Activated CD4-positive, alpha-beta T cell treated with anti-CD3 and anti-CD28 coated beads, Interleukin-2, amount 50 U/mL, for 4 hours (primary cell): Measurements from ENCODE around the gene INTS1.

Experiments used
- DNase-seq, 2 experiments: peaks; one replicate each; pipeline ENCODE4 v3.0.0-alpha.2; 2020

The INTS1 gene

DNA sequence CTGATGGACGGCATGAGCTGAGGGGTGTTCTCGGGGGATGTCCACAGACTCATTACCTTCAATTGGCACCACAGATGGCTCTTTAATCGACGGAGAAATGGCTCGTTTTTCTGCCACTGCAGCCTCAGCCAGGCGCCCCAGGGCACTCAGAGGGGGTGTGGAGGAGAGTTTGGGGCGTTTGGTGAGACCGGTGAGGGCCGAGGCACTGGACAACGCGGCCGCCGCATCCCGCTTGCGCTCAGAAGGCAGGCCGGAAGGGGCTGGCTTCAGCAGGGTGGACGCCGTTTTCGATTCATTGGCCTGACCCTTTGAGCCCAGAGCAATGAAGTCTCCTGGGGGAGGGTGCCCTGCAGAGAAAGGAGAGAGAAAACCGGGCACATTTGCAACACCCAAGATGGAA is 1.3 kb downstream of the INTS1 start:
- DNase-seq: no peak

DNA sequence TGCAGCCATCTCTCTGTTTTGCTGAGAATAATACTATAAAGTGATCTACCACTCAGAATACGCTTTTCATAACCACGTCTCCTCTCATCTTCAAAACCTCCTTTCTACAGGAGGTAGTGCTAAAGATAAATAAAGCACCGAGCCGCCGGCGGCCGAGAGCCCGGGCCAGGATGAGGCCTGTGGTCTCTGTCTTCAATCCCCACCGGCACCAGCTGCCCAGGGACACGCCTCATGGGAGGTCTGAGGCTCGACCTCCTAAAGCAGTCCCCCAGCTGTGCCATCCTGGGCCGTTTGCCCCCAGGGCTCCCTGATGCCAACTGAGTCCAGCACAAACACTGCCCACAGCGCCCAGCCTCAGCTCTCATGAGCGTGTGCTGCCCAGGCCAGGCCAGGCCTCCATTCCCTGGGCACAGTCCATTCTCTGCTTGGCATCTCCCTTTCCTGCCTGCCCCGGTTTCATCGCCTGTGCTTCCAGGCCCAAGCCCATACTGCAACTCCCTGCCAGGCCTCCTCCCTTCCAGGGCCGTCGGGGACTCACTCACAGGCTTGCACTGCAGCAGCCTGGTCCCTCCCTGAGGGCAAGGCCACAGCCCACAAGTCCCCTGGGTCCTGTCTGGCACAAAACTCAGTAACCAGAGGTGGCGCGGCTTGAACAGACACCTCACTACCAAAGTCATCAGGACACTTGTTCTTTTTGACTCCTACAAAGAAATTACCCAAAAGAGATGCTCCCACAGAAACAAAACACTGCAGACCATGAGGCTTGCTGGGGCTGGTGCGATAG is 2.5 kb downstream of the INTS1 start:
- no peak for DNase-seq

DNA sequence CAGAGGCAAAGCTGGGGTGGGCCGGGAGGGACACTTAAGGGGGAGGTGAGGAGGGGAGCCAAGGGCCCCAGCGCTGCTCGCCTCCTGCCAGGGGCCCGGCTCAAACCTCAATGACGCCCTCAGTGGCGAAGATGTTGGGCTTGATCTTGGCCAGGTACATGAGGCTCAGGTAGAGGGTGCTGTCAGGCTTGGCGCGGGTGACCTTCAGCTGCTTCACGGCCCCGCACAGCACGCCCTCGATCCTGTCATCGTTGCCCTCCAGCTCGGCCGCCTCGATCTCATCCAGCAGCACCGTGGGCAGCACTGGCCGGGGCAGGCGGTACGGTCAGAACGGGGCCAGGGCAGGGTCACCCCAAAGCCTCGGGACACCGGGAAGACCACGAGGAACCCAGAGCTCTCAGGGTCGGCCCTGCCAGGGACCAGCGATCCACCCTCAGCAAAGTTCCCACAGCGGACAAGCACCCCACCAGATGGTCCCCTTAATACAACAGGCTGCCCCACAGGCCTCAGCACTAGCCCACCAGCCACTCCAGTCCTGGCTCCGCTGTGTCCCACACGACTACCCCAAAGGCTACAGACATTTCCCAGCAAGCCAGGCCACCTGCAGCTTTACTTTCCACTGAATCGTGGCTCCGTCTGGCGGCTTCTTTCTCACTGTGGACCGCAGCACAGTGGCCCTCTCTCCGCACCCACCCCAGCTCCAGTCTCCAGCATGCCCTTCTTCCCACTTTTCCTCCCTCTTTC is 4.0 kb downstream of the INTS1 start:
- no peak for DNase-seq

DNA sequence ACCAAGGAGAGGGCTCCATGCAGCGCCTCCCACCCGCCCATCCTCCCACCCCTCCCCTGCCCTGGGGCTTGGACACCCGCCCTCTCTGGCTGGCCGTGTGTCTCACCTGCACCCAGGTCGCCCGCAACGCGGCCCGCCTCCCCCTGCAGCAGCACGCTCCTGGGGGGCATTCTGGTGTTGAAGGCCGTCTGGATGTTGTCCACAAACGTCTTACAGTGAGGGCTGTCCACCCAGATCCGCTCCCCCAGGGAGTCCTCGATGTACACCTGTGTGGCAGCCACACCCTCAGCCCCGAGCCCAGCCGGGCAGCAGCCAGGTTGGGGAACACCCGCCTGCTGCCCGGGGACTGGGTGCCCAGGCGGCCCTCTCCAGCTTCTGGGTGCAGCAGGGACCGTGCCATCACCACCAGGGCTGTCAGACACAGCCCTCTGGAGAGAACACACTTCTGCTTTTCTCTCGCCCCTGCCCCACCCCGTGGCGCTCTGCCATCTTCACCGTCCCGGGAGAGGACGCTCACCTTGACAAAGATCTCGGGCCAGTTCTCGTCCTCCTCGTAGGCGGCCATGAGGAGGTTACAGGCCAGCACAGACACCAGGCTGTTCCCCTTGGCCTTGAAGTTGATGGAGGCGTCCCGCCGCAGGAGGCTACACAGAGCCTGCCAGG is 4.7 kb downstream of the INTS1 start:
- no peak for DNase-seq

DNA sequence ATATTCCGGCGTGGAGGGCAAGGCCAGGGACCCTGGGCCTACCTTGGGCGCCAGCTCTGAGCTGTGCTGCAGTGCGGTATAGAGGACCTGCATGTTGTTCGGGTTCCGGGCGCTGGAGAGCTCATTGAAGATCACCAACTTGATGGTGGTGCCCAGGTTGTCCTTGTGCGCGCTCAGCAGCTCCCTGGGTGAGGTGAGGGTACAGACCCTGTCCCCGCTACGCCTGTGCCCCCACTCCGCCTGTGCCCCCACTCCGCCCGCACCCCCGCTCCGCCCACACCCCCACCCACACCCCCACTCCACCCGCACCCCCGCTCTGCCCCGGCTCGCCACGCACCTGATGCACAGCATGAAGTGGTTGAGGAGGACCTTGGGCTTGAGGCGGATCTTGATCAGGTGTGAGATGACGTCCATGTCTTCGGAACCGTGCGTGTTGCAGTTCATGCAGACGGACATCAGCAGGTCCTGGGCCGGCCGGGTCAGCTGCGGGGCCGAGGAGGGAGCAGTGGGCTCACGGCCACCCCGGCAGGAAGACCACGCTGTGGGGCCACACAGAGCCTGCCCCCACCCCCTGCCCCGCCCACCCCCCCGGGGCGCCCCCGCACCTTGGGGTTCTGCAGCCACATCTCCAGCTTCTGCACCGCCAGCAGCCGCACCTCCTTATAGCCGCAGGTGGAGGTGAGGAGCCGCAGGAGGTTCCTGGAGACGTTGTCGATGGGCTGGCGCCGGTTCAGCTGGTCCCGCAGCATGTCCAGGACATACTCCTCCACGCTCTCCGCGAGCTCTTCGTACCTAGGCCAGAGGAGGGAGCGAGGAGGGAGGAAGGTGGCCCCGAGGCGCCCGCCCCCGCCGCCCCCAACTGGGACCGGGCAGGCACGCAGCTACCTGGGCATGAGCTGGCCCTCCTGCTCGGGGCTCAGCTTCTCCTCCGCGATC is 5.6 kb downstream of the INTS1 start:
- DNase-seq: no peak

DNA sequence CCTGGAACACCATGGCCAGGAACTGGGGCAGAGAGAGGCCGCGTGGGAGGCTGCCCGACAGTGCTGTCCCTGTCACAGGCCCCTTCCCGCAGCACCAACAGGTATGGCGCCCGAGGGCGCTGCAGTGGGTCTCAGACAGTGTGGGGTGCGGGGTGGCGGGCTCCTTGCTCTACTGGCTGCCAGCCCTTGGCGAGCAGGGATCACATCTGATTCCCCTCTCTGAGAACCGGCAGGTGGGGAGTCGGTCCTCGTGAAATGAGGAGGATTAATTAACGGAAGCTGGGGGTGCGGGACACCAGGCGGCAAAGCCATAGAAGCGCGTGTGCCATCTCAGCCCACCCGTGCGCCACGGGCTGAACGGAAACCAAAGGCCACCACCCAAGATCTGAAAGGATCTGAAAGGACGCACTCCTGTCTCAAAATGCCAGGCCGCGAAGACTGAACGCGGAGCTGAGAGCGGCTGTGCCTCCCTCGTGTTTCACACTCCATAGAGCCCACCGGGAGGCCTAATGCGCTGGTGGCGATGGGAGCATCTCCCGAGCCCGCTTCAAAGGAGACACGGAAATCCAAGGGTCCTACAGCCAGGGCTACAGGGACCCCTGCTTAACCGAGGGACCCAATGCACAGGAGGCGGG is 6.8 kb downstream of the INTS1 start:
- no peak for DNase-seq

DNA sequence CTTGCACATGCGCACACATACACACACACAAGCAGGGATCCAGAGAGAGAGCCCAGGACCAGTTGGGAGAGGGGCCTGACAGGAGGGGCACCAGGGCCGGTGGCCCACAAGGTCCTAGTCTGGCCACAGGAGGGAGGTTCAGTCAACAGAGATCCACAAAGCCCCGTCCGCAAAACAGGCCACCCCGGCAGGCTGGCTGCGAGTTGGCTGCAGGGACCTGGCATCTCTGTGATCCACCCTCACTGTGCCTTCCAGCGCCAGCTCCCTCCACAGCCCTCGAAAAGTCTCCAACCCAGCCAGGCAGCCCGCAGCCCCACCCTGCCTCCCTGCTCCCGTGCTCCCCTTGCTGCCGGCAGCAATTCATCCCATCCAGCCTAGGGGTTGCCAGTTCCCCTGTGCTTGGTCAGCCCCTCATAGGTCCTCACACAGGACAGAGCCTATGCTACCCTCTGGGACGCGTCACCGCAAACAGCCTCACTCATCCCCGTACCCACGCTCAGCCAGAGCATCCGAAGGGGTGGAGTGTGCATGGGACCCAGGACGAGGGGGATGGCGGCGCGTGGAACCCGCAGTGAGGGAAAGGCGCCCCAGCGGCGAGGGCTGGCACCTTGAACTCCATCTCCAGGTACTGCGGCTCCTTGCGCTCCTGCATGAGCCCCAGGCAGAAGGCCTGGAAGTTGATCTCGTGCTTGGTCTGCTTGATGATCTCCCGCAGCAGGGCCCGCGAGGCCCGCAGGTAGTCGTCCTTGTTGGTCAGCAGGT is 7.5 kb downstream of the INTS1 start:
- no peak for DNase-seq

DNA sequence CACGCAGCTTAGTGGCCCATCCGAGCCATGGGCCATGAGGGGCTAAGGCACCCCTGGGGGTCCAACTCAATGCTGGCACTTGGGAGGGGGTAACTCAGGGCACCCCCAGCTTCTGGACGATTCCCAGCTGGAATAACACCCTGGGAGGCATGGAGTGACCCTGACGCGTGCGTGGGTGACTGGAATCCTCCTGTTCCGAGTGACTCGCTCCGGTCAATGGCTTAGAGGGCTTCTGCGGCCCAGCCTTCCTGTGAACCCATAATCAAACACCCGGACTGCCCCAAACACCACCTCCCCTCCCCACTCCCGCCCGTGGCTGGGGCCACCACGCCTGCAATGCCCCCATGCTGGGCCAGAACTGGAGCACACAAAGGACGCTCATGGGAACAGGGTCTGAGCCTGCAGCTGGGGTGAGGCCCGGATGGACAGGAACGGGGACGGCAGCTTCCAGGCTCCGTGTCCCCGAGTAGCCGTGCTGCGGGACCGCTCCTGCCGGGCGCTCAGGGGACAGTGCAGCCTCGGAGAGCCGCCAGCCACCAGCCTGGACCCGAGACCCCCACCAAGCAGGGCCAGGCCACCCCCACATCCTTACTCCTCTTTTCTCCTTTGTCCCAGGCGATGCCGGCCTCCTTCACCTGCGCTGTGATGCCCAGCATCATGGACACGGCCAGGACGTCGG is 8.5 kb downstream of the INTS1 start:
- no peak for DNase-seq

DNA sequence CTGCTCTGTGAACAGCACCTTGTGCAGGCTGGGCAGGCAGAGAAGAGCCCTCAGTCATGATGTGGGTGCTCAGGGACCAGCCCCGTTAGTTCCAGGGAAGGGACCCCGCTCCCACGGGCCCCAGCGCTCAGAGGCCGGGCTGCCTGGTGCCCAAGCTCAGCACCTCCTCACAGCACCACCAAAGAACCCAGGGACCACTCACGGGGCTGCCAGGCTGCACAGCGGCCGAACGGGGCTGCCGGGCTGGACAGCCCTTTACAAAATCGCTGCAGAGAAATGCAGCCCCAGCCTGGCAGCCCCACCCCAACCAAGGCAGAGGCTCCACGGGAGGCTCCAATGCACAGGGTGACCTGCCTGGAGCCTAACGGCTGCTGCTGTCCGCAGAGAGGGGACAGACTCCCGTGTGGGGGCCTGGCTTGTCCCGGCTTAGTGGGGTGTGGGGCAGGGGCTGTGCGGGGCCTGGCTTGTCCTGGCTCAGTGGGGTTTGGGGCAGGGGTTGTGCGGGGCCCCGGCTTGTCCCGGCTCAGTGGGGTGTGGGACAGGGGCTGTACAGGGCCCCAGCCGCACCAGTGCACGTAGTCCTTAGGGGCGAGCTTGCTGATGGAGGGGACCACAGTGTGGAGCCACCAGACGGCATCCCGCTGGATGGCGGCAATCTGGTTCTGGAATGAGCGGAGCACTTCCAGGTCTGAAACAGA is 9.2 kb downstream of the INTS1 start:
- no peak for DNase-seq

DNA sequence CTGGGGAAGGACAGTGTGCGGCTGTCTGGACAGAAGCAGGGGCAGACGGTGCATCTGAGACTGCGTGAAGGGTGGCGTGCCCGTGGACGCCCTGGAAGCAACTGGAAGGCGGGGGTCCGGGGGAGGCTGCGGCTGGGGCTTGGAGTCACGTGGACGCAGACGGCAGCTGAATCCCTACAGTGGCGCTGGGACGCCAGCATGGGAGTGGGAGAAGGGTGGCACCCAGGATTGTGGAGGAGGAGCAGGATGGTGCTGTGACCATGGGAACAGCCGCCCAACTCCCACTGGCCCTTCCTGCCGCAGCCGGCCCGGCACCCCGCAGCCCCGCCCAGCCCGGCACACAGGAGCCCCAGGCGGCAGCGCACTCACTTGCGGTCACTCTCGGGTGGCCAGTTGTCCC is 9.7 kb downstream of the INTS1 start:
- DNase-seq: no peak

DNA sequence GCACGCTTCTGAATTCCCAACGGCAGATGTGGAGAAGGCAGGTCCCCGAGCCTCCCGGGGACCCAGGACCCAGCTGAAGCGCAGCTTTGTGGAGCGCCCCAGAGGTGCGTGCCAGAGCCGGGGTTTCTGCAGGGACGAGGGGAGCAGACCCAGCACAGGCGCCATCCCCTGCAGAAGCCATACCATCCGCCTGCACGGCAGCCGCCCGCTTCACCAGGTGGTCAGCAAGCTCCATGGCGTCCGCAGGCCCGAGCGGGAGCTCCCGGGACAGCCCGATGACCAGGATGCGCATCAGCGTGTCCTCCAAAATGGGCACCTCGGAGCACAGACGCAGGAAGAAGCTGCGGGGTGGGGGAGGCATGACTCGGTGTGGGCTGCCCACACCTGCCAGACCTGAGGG is 10.6 kb downstream of the INTS1 start:
- DNase-seq: no peak

DNA sequence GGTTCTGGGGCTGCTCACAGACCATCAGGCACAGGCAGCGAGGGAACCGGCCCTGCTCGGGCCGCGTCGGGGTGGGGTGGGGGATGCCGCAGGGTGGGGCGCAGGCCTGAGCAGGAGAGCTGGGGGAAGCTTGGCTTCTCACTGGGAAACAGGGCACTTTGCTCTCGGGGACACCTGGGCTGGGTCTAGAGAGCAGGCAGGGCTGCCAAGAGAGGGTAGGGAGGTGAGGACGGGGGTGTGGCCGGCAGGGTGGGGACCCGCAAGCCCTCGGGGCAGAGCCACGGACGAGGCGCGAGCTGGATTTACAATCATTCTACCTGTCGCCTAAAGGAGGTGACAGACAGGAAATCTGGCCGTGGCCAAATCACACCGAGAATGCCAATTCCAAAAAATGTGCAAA is 11.1 kb downstream of the INTS1 start:
- no peak for DNase-seq

DNA sequence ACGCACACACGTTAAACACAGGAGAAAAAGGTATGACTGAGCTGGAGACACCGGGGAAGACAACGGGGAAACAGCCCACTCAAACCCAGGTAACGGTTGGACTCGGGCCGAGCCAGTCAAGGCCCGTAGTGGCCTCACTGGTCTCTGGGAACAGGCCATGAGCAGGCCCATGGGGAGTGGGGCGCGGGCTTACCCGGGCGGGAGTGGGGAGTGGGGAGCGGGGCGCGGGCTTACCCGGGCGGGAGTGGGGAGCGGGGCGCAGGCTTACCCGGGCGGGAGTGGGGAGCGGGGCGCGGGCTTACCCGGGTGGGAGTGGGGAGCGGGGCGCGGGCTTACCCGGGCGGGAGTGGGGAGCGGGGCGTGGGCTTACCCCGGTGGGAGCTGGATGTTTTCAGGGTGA is 11.5 kb downstream of the INTS1 start:
- DNase-seq: no peak

DNA sequence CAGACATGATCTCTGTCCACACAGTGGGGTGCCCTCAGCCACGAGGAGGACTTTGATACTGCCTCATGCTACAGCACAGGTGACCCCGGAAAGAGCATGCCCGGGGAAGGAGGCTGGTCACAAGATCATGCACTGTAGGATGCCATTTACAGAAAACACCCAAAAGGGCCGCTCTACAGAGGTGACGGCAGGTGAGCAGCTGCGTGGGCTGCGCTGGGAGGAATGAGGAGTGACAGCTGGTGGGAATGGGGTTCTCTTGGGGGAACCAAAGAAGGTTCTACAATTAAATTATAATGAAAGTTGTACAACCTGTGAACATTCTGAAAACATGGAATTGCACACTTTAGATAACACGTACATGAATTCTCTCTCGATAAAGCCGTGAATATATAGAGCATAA is 12.0 kb downstream of the INTS1 start:
- DNase-seq: no peak

DNA sequence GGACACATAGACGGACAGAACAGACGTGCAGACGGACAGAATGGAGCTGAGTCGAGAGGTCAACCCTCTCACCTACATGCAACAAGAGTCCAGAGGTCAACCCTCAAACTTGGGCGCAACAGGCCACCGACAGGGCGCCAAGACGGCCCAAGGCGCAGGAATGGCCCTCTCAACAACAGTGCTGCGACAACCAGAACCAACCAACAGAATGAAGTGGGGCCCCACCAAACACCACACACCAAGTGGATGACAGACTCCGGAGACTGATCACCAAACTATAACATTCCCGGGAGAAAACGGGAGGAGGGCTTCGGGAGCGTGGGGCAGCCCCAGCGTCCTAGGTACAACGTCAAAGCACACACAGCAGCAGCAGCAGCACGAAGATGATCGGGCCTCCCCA is 13.4 kb downstream of the INTS1 start:
- no peak for DNase-seq

DNA sequence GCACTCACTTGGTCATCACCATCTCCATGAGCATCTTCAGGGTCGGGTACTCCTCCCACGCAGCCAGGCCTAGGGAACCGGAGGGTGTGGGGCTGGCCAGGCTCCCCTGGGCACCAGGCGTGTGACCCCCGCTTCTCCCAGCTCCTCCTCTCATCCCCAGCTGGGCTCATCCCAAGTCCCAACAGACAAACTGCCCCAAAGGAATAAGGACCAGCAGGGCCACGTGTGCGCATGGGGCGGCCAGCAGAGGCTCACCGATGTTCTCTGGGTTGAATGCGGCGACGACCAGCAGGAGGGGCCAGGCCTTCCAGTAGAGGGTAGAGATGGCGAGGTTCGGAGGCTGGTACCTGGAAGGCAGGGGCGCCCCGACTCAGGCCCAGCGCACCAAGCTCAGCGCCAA is 14.9 kb downstream of the INTS1 start:
- DNase-seq: no peak

DNA sequence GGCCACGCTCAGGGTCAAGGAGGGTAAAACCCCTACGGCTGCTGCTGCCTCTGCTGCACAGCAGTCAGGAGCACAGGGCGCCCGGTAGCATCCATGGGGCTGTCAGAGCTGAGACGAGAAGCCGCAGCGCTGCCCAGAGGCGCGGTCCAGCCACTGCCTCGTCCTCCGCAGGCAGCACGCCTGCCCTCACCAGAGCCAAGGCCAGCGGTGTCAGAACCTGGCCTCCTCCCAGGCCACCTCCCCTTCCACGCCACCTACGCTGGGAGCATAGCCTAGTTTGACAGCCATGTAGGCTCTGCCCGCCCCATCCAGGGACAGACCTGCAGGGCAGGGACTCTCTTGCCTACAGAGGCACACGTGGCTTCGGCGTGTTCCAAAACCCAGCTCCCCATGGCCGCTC is 16.2 kb downstream of the INTS1 start:
- no peak for DNase-seq

DNA sequence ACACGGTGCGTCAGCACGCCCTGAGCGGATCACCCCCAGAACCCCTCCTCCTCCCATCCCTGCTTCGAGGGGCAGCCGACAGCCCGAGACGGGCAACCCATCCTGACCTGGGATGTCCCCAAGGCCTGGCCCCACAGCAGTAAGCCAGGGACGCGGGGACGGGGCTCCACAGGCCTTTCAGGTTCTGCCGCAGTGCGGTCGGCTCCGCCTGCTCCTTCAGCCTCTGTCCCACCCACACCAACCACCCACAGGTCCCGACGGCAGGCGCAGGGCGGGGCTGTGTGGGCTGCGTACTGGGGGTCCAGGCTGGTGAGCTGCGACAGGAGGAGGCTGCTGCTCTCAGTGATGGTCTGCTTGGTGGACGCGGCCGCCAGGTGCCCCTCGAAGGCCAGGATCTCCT is 16.7 kb downstream of the INTS1 start:
- no peak for DNase-seq

DNA sequence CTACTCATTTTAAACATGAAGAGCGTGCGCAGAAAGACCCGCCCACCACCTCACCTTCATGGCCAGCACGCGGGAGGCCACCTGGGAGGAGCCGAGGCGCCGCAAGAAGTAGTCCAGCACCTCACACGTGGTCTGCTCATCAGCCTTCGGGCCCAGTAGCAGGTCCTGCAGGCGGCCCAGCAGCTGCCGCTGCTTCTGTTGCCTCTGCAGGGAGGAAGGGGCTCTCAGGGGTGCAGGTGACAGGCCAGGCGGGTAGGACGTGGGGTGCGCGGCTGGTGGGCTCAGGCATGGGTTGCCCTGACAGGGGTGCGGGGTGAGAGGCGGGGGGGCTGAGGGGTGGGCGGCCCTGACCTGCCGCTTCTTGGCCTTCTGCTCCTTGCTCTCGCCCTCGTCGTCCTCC is 17.6 kb downstream of the INTS1 start:
- no peak for DNase-seq

DNA sequence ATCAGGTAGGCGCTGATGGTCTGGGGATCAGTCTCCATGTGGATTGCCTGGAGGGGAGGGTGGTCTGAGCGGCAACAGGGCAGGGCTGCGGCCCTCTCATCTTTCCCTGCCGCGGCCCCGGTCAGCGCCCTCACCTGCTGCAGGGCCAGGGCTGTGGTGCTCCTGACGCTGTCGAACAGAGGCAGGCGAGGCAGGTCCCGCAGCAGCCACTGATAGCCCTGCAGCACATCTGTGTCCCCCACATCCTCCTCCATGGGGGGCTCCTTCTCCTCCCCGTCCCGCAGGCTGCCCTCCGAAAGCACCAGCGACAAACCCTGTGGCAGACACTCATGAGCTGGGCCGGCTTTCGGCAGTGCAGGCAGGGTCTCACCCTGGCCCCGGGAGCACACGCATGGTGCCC is 19.0 kb downstream of the INTS1 start:
- no peak for DNase-seq
